ENCODE data around the gene HMX1.

- TF ChIP-seq CTCF (IDR thresholded peaks at IDR 0.05) (no peak), POLR2A (IDR thresholded peaks at IDR 0.05) (no peak), EP300 (IDR thresholded peaks at IDR 0.05) (no peak)
These were observed 37.9 kb upstream of the HMX1 start for GRCh38 chr4:8909548-8909947.
